ENCODE results near the gene CEP97. TPM values are rescaled to one million over a fixed set of nuclear protein-coding genes. Genes with fewer than 3 reads are reported as not detected.
A peak's percentile ranks its signal among the peaks of the same experiment; 100 is the strongest.

CEP97 gene, protein sequence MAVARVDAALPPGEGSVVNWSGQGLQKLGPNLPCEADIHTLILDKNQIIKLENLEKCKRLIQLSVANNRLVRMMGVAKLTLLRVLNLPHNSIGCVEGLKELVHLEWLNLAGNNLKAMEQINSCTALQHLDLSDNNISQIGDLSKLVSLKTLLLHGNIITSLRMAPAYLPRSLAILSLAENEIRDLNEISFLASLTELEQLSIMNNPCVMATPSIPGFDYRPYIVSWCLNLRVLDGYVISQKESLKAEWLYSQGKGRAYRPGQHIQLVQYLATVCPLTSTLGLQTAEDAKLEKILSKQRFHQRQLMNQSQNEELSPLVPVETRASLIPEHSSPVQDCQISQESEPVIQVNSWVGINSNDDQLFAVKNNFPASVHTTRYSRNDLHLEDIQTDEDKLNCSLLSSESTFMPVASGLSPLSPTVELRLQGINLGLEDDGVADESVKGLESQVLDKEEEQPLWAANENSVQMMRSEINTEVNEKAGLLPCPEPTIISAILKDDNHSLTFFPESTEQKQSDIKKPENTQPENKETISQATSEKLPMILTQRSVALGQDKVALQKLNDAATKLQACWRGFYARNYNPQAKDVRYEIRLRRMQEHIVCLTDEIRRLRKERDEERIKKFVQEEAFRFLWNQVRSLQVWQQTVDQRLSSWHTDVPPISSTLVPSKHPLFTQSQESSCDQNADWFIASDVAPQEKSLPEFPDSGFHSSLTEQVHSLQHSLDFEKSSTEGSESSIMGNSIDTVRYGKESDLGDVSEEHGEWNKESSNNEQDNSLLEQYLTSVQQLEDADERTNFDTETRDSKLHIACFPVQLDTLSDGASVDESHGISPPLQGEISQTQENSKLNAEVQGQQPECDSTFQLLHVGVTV
- 1.3 and 1.5 TPM in 2 replicates for polyA plus RNA-seq (2012; rRNA removed)
- 1.6 and 1.7 TPM in 2 replicates for polyA plus RNA-seq (2012; cell fraction: cytosol; rRNA removed)
- 1.5 and 3.8 TPM in 2 replicates for polyA plus RNA-seq (2012; cell fraction: nucleus; rRNA removed)

DNA sequence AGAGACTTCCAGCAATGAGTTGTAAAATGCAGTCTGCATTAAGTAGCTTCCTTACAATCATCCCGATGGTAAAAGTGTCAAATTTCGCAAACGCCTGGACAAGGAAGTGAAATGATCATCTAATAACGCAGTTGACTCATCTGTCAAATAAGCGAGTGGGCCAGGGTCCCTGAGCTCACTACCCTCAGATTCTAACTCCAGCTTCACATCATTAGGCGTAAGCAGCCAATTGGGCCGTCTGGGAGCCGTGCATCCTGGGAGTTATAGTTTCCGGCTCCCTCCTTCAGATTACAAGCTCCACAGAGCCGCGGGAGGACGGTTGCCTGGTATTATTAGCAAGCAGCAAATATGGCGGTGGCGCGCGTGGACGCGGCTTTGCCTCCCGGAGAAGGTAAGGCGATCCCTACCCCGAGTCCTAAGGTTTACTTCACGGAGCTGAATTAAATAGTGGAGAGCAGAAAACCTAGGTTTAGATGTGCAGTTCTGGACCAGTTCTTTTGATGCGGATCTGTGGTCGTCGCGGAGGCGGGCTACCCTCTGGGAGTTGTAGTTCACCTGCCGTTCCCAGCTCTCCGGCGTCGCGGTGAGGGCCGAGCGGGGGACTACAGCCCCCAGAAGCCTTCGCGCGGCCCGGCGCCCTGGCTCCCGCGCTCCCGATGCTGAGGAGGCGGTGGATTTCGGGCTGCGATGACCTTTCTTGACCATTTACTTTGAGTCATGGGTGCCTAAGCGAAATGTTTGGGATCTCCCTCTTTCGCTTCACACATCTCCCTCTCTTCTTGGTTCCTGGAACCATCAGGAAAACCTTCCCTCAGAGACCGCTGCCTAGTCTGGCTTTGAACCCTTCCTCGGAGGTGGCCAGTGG is at the start of gene CEP97:
TSS of gene CEP97 (plus strand) at position 286 of the 865 bp plus-strand sequence. CDS start at position 349, 63 bp downstream.
- no peak for TF ChIP-seq PBX3 (IDR thresholded peaks at IDR 0.05)
- no peak for TF ChIP-seq FOXJ3 (CRISPR knock-in tag; IDR thresholded peaks at IDR 0.05)
- TF ChIP-seq, protein P1, sequence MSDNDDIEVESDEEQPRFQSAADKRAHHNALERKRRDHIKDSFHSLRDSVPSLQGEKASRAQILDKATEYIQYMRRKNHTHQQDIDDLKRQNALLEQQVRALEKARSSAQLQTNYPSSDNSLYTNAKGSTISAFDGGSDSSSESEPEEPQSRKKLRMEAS (IDR thresholded peaks at IDR 0.05; ENCODE audit: low read depth), result 0 out of 2 replicates have a peak, but pooled peaks have one; percentile 29
- TF ChIP-seq GABPA (IDR thresholded peaks at IDR 0.05; ENCODE audit: low read depth), result no peak; the same call in 1 of the 2 replicates
- peak; percentile 46; the same call in 1 of the 2 replicates for TF ChIP-seq MXI1 (IDR thresholded peaks at IDR 0.05; ENCODE audit: low read depth, low read length)
- peak; percentile 34 for TF ChIP-seq POLR2AphosphoS5 (IDR thresholded peaks at IDR 0.05; ENCODE audit: low read depth, low read length)
- no peak for TF ChIP-seq SMC3 (IDR thresholded peaks at IDR 0.05; ENCODE audit: low read depth, low read length)
- no peak for TF ChIP-seq TCF12 (IDR thresholded peaks at IDR 0.05)
- TF ChIP-seq ELF1 (IDR thresholded peaks at IDR 0.05), result peak; percentile 56
- TF ChIP-seq YY1 (IDR thresholded peaks at IDR 0.05; ENCODE audit: low read depth), result peak; percentile 87
- 0 out of 2 replicates have a peak, but pooled peaks have one; percentile 7 for TF ChIP-seq NRF1 (IDR thresholded peaks at IDR 0.05; ENCODE audit: low read depth, low read length)
- no peak for TF ChIP-seq USF1 (IDR thresholded peaks at IDR 0.05; ENCODE audit: borderline replicate concordance, low read depth)
- no peak for TF ChIP-seq GATA2 (CRISPR knock-in tag; IDR thresholded peaks at IDR 0.05)
- no peak for TF ChIP-seq RAD21 (IDR thresholded peaks at IDR 0.05; ENCODE audit: low read length)
- 0 out of 2 replicates have a peak, but pooled peaks have one; percentile 33 for TF ChIP-seq SIN3A (IDR thresholded peaks at IDR 0.05; ENCODE audit: borderline replicate concordance, low read depth, low read length)
- no peak for TF ChIP-seq JUND (IDR thresholded peaks at IDR 0.05)
- TF ChIP-seq RXRA (IDR thresholded peaks at IDR 0.05; ENCODE audit: borderline replicate concordance, low read depth), result no peak
- TF ChIP-seq TAF1 (IDR thresholded peaks at IDR 0.05; ENCODE audit: borderline replicate concordance, low read depth, low read length), result peak; percentile 45; the same call in 1 of the 2 replicates
- no peak for TF ChIP-seq TEAD4 (IDR thresholded peaks at IDR 0.05; ENCODE audit: borderline replicate concordance, insufficient read depth)
- no peak for TF ChIP-seq RFX5 (IDR thresholded peaks at IDR 0.05; ENCODE audit: low read length)
- TF ChIP-seq CHD2 (IDR thresholded peaks at IDR 0.05; ENCODE audit: low read length, partially characterized antibody), result peak; percentile 52
- ChIA-PET POLR2A (interaction anchor here (0.8 to 1.5 kb wide), 6 partner anchors 8 to 55 kb away, joined by 3 to 13 read pairs (median 5); partner anchors contain the start of genes NXPE3, RPL24 and ZBTB11), CTCF (interaction anchor here (1.1 to 1.8 kb wide), 3 partner anchors 15 to 84 kb away, joined by 3 to 7 read pairs (median 6); partner anchors contain the start of gene NXPE3)
- Histone ChIP-seq H3K27me3 (ENCODE audit: insufficient read depth) (no peaks in the 10 kb centered on the region), H3K9me2 (no peaks in the 10 kb centered on the region), H3K4me2 (peak within 1 kb of the TSS; percentile 94), H3K4me3 (ENCODE audit: low read depth in 2 of 2, low read length in 1 of 2) (peak within 1 kb of the TSS; percentile 86 to 99), H3K9me3 (no peaks in the 10 kb centered on the region; the same call in 1 of the 2 replicates), H4K20me1 (ENCODE audit: insufficient read depth) (no peaks in the 10 kb centered on the region), H3K9ac (peak within 1 kb of the TSS; percentile 96), H3K79me2 (ENCODE audit: insufficient read depth) (peaks cover 39% of the 10 kb centered on the region), H3K36me3 (replicated peaks in 1 of 2; ENCODE audit: control insufficient read depth in 1 of 2, insufficient read depth in 2 of 2, low read length in 1 of 2) (peaks cover 9 to 14% of the 10 kb centered on the region in 2 experiments), H3K4me1 (ENCODE audit: control insufficient read depth in 1 of 2, insufficient read depth in 2 of 2, low read depth in 1 of 2, low read length in 1 of 2) (peaks cover 3 to 4% of the 10 kb centered on the region in 2 experiments; a peak in 3 of 4 replicates), H2AFZ (ENCODE audit: low read depth) (peak within 1 kb of the TSS; percentile 95), H3K27ac (ENCODE audit: low read depth in 2 of 2, low read length in 1 of 2) (peak within 1 kb of the TSS; percentile 68 to 92), H3F3A (replicated peaks; ENCODE audit: insufficient read depth) (peaks cover 9% of the 10 kb centered on the region)
- WGBS (ENCODE audit: low lambda C conversion rate), result 2% methylated on average over 41 of the region's 49 CpGs
- peak; percentile 87 for DNase-seq
